NOMO-1 treated with DMSO at 0.1 percent for 48 hours (cell line): ENCODE data around the gene SFXN1.

ENCODE experiments used
- DNase-seq: peaks from one replicate; lab custom pipeline; 2025; ENCODE audit not compliant: unreplicated experiment; lab: John Stamatoyannopoulos, UW

The SFXN1 gene

GRCh38 chr5:175538576-175538975 is 60.2 kb downstream of the SFXN1 start:
- no peak for DNase-seq

DNA sequence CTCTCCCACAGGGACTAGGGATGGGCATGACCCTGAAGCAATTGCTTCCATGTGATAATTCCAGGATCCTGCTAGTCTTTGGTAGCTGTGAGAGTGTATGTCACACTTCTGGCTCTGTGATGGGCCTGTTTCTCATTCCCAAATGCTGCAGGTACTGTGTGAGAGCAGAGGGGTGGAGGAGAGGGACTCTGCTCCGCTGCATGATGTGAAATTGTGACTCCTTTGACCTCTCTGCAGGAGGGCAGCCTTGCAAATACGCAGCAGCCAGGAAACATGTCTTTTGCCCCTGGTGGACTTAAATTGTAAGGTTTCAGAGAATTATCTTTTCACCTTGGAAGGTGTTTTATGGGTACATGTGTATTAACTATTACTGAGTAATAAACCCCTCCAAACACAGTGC is 61.6 kb downstream of the SFXN1 start:
- no peak for DNase-seq

GRCh38 chr5:175541264-175541663 is 62.9 kb downstream of the SFXN1 start:
- DNase-seq, result no peak

GRCh38 chr5:175542232-175542965 is 64.0 kb downstream of the SFXN1 start:
- DNase-seq, result peak; percentile 62

DNA sequence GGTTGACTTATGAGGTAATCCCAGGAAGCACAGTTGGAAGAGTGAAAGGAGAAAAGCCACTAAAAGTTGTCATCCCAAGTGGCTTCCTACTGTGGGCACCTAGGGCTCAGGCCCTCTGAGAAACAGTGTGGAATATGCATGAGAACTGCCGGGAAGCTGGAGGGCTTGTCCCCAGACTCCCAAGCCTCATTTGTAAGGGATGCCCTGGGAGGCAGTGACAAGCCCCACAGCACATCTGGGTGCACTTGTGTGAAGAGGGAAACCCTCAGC is 64.5 kb downstream of the SFXN1 start:
- DNase-seq, result no peak

DNA sequence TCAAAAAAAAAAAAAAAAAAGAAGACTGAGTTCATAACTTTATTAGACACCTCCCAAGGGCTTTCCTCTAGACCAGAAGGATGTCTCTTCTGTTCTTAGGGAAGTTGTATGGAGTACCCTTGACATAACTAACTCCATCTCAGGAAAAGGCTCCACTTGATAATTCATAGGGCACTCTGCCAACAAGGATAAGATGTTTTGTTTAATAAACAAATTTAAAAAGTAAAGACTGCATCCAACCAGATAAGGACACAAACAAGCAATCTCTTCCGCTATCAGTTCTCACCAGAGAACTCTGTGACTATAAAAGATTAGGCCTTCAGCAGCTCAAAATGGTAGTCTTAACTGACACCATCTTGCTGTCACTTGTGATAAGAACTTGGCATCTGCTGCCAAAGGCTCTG is 65.8 kb downstream of the SFXN1 start:
- no peak for DNase-seq

DNA sequence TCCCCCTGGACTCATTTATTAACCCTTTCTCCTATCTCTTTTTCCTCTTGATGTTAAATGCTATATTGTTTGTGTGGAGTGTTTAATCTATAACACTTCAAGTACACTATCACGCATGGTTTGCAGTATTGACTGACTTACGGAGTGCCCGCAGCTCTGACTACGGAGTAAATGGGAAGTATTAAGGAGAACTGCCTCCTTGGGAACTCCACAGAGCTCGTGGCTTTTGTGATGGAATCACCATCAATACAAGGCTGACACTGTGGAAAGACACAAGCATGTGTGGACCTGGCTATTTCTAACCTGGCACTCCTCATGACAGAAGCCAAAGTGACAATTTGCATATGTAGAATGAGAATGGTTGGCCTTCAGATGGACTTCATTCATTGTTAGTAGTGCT is 66.2 kb downstream of the SFXN1 start:
- no peak for DNase-seq

DNA sequence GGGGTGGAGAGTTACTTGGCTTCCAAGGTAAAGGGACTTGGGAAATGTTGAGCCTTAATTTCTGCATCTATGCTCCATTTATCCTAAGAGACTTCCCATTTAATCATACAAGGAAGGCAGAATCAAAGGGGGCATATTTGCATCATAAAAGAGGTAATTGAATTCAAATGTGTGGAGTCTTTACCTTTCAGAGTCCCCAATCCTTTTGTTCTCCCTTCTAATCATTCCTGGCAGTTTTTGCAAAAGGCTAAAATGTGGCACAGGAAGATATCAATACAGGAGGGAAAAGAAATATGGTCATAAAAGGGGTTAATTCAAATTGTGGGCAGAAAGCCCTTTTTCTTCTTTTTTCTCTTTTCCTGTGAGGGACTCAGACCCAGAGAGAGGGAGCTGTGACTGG is 69.5 kb downstream of the SFXN1 start:
- DNase-seq, result no peak

DNA sequence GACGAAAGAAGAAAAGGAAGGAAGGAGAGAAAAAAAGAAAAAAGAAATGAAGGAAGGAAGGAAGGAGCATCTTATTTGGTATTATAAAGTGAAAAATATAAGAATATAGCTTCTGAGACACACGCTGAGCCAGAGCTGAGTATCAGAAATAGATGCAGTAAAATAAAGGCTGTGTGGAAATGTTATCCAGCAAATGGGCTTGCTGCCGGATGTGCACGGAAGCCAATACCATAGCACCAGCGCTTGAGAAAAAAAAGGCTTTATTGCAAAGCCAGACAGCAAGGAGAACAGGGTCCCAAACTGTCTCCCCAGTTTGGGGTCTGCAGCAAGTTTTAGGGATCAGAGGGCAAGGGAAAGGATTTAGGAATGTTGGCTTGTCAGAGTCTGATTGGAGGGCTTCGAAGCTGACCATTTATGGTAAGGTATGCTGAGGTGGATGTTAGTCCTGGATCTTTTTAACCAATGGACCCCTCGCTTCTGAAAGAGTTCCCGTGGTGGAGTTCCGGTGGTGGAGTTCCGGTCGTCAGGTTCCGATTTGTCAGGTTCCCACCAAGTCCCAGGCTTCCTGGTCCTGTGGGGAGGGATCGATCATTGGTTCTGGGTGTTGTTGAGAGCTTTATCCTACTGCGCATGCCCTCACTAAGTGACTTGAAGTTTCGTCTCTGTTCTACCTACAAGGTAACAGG is 70.4 kb downstream of the SFXN1 start:
- no peak for DNase-seq

DNA sequence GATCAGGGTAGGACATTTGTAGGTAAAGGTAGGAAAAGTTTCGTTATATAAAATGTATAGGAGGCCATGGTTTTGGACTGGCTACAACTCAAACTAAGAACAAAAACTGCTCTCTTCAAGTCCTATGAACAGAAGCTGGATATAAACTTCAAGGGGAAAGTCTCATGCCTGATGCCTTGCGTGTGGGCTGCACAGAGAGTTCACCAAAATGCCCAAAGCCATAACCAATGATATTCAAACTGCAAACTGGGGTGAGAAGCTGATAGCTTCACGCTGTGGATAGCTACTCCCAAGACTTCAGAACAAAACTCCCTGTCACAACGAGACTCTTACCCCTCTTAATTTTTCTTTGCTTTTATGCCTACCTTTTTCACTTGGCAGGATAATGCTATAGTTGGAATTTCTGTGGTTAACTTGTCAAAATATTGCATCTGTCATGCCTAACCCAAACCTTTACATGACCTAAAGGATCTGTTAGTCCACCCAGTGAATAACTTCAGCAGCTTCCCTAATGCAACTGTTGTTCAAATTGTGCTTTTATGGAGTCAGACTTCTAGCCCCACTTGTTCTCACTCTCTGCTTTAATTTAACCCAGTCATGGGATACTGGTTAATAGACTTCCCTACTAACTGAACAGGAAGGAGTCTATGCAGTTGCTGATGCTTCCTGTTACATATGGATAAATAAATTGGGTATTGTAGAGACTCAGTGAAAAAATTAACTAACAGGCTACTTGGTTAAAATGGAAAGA is 71.9 kb downstream of the SFXN1 start:
- no peak for DNase-seq

GRCh38 chr5:175551266-175551665 is 72.9 kb downstream of the SFXN1 start:
- no peak for DNase-seq

- no peak for DNase-seq
Measured at GRCh38 chr5:175554296-175554695, 75.9 kb downstream of the SFXN1 start.

- DNase-seq, result no peak
Measured at GRCh38 chr5:175555168-175555785, 76.9 kb downstream of the SFXN1 start.

DNA sequence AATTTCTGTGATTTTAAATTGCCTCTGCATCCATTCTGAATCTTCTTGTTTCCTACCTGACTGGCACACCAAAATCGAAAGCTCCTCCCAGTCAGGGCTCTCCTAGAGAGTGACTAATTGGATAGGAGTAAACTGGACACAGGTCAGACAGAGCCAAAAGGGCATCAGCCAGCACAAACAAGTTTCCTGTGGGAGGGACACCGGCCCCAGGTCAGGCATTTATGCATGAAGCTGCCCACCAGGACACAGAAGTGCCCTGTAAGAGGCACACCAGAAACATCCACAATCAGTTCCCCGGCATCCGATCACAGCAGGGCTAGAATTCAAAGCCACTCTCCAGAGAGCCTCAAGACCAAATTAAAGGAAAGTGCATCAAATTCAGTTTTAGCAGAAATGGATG is 78.4 kb downstream of the SFXN1 start:
- no peak for DNase-seq

- DNase-seq, result no peak
Measured at GRCh38 chr5:175557778-175558177, 79.4 kb downstream of the SFXN1 start.

DNA sequence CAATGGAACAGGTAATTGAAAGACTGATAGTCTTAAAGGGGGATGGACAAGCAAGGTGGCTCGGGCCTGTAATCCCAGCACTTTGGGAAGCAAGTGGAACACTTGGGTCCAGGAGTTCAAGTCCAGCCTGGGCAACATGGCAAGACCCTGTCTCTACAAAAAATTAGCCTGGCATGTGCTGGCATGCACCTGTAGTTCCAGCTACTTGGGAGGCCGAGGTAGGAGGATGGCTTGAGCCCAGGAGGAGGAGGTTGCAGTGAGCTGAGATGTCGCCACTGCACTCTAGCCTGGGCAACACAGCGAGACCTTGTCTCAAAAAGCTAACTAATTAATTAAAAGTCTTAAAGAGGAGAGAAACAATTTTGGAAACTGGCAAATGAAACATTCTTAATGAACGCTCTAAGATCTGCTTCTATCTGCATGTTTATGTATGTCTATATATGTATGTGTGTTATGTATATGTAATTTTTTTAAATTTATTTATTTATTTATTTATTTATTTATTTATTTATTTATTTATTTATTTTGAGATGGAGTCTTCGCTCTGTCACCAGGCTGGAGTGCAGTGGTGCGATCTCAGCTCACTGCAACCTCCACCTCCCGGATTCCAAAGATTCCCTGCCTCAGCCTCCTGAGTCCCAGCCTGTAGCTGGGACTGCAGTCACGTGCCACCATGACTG is 80.6 kb downstream of the SFXN1 start:
- DNase-seq, result no peak

GRCh38 chr5:175560011-175560410 is 81.7 kb downstream of the SFXN1 start:
- DNase-seq, result no peak

DNA sequence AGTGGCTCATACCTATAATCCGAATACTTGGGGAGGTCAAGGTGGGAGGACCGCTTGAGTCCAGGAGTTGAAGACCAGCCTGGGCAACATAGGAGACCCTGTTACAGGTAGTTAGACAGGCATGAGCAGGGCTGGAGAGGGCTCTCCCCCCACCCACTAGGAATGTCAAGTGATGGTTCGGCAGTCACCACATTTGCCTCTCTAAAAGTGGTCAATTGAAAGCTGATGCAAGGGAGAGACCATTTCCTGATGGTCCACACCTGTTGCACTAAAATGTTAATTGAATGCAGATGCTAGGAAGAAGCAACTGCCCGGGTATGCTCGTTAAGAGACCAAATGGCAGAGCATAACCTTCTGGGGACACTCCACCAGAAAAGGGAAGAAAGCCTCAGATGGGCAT is 82.7 kb downstream of the SFXN1 start:
- DNase-seq, result no peak

GRCh38 chr5:175564716-175565115 is 86.4 kb downstream of the SFXN1 start:
- no peak for DNase-seq

GRCh38 chr5:175566697-175567096 is 88.3 kb downstream of the SFXN1 start:
- DNase-seq, result no peak

- no peak for DNase-seq
Measured at GRCh38 chr5:175567954-175568353, 89.6 kb downstream of the SFXN1 start.
